A673 (cell line): ENCODE results near the gene ME3. TPM values are rescaled to one million over a fixed set of nuclear protein-coding genes. Genes with fewer than 3 reads are reported as not detected.

ENCODE experiments used
- BruUV-seq: library from RNA; stranded (reverse); fragments of 400-500 nt; replicated peaks from 2 replicates; lab custom pipeline; 2021; lab: Mats Ljungman, UMichigan
- CTCF ChIA-PET: fragments of 300-600 bp; sonication (Branson Sonifier 250); formaldehyde crosslinking; loops from one replicate; lab custom pipeline; 2022; ENCODE audit warnings: antibody characterized with exemption; lab: Charles Lee
- POLR2A ChIA-PET: fragments of 300-600 bp; sonication (Branson Sonifier 250); formaldehyde crosslinking; loops from one replicate; lab custom pipeline; 2022; ENCODE audit warnings: antibody characterized with exemption; ENCODE audit not compliant: low non-redundant PET; lab: Charles Lee
- DNase-seq: peaks from one replicate; pipeline ENCODE4 v3.0.0-alpha.2; 2015; ENCODE audit warnings: low spot score
- H3K27ac ChIP-seq: fragments of 200-600 bp; sonication (generic); 2 replicates; pipeline ENCODE4 v1.5.1; 2016; ENCODE audit warnings: mixed run types, low read depth, mild to moderate bottlenecking, mixed read lengths, antibody characterized with exemption, low read length; ENCODE audit not compliant: poor library complexity, severe bottlenecking
- H3K27me3 ChIP-seq: fragments of 200-600 bp; sonication (generic); replicated peaks from 2 replicates; pipeline ENCODE4 v1.6.1; 2017; ENCODE audit warnings: mixed run types, low read depth, mild to moderate bottlenecking, mixed read lengths, antibody characterized with exemption, low read length; ENCODE audit not compliant: insufficient read depth, poor library complexity
- H3K36me3 ChIP-seq: fragments of 200-600 bp; sonication (generic); 2 replicates; pipeline ENCODE4 v1.6.1; 2016; ENCODE audit warnings: mixed run types, mild to moderate bottlenecking, mixed read lengths, antibody characterized with exemption, low read length; ENCODE audit not compliant: insufficient read depth, poor library complexity, severe bottlenecking
- H3K4me1 ChIP-seq: fragments of 200-600 bp; sonication (generic); 2 replicates; pipeline ENCODE4 v1.6.1; 2017; ENCODE audit warnings: mixed run types, mild to moderate bottlenecking, mixed read lengths, antibody characterized with exemption, low read length; ENCODE audit not compliant: insufficient read depth, poor library complexity, severe bottlenecking
- H3K4me3 ChIP-seq: fragments of 200-600 bp; sonication (generic); 2 replicates; pipeline ENCODE4 v1.5.1; 2016; ENCODE audit warnings: low read depth, mixed run types, mild to moderate bottlenecking, mixed read lengths, low read length; ENCODE audit not compliant: poor library complexity, severe bottlenecking
- H3K9me3 ChIP-seq: fragments of 200-600 bp; sonication (generic); 2 replicates; pipeline ENCODE4 v1.6.1; 2016; ENCODE audit warnings: mixed run types, low read depth, mild to moderate bottlenecking, mixed read lengths, antibody characterized with exemption, low read length; ENCODE audit not compliant: poor library complexity, severe bottlenecking
- EZH2 ChIP-seq: fragments of 200-600 bp; sonication (generic); IDR thresholded peaks from 2 replicates; pipeline ENCODE4 v1.6.1; 2017; ENCODE audit warnings: borderline replicate concordance, low read depth, mild to moderate bottlenecking, mixed read lengths, antibody characterized with exemption, low read length; ENCODE audit not compliant: poor library complexity, severe bottlenecking
- intact Hi-C: fragments of 100-400 bp; cut with micrococcal nuclease; formaldehyde crosslinking; loops from one replicate; pipeline ENCODE4 v1.10.0; 2022; ENCODE audit not compliant: unreplicated experiment
- total RNA-seq: library from RNA; stranded (reverse); gene quantifications from 2 replicates; pipeline ENCODE4 v1.2.3, GENCODE V29; 2021
- TF ChIP-seq, protein P1 (sequence below): fragments of 300-800, 200-600 bp; sonication (generic); conservative IDR thresholded peaks from 2 replicates; pipeline ENCODE4 v1.5.1; 2017; ENCODE audit warnings: low read depth, mild to moderate bottlenecking, antibody characterized with exemption, low read length, moderate library complexity, mixed read lengths

Gene ME3
- total RNA-seq, 1 experiment from 2014 or later = 7.6 TPM

DNA sequence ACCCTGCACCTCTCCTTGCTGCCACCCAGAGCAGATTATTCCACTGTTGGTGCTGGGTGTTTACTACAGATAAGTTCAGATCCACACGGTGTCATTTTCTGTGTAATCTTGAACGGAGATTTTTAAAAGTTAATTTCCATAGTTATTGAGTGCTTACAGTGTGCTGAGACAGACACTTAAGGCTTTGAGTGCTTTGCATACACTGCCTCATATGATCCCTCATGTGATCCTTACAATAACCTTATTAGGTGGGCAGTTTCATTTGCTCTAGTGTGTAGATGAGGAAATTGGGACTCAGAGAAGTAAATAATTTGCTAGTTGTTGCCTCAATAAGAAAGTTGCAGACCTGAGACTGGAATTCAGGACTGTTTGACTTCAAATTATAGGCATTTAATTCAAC lies 32.3 kb upstream of the ME3 start:
- Histone ChIP-seq H3K27me3 (no peaks in the 10 kb centered on the region), H3K4me3 (no peak overlapping the region), H3K36me3 (no peaks in the 10 kb centered on the region), H3K9me3 (no peaks in the 10 kb centered on the region), H3K27ac (no peak overlapping the region), H3K4me1 (peaks cover 7% of the 10 kb centered on the region)
- intact Hi-C loops = no loop called here
- DNase-seq = no peak
- POLR2A ChIA-PET = no interaction called here
- CTCF ChIA-PET = no interaction called here
- BruUV-seq = no TSS peak
- TF ChIP-seq, protein P1, sequence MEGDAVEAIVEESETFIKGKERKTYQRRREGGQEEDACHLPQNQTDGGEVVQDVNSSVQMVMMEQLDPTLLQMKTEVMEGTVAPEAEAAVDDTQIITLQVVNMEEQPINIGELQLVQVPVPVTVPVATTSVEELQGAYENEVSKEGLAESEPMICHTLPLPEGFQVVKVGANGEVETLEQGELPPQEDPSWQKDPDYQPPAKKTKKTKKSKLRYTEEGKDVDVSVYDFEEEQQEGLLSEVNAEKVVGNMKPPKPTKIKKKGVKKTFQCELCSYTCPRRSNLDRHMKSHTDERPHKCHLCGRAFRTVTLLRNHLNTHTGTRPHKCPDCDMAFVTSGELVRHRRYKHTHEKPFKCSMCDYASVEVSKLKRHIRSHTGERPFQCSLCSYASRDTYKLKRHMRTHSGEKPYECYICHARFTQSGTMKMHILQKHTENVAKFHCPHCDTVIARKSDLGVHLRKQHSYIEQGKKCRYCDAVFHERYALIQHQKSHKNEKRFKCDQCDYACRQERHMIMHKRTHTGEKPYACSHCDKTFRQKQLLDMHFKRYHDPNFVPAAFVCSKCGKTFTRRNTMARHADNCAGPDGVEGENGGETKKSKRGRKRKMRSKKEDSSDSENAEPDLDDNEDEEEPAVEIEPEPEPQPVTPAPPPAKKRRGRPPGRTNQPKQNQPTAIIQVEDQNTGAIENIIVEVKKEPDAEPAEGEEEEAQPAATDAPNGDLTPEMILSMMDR = no peak
- TF ChIP-seq EZH2 = no peak

DNA sequence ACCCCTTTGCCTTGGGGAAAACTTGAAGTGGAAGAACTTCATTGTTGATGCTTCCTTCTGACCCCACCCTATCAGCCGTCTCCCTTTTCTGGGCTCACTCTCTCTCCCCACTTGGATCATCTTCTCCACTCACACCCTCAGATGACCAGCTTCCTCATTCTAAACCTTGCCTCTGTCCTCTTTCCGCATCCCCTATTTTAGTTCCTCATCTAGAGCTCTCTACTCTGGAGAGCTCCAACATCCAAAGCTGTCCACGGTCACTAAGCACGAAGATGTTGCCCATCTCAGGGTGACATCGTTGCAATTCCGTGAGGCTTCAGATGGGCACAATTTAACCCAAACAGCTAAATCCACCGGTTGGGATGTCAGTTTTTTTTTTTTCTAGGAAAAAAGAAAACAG lies 31.6 kb upstream of the ME3 start:
- Histone ChIP-seq H3K27me3 (no peaks in the 10 kb centered on the region), H3K9me3 (no peaks in the 10 kb centered on the region), H3K27ac (no peak overlapping the region), H3K4me1 (peaks cover 14% of the 10 kb centered on the region), H3K4me3 (no peak overlapping the region), H3K36me3 (no peaks in the 10 kb centered on the region)
- intact Hi-C loops = no loop called here
- no peak for DNase-seq
- CTCF ChIA-PET = no interaction called here
- POLR2A ChIA-PET = no interaction called here
- no TSS peak for BruUV-seq
- TF ChIP-seq, protein P1 = no peak
- no peak for TF ChIP-seq EZH2

DNA sequence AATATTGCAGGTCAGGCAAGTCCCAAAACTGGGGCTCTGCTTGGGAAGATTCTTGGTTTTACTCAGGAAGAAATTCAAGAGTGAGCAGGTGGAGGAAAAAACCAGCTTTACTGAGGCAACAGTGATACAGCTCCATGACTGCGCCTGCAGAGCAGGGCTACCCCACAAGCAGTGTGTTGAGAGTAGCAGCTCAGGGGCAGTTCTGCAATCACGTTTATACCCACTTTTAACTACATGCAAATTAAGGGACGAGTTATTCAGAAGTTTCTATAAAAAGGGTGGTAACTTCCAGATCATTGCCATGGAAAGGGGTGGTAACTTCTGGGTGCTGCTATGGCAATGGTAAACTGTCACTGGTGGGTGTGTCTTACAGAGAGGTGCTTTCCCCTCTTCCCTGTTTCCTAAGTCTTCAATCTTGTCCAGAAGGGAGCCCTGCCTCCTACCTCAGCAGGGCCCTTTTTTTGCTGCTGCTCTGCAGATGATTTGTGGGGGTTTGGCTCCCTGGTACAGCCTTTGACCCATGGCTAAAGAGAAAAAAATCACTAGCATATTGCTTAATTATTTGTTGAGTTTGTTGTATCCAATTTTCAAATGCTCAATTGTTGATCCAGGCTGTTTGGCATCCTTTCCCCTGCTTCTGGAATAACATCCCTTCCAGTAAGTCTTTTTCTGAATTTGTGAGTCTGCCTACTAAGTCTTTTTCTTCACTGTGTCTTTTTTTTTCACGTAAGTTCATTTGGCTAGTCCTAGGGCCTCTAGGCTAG lies 30.0 kb upstream of the ME3 start:
- TF ChIP-seq EZH2 = no peak
- TF ChIP-seq, protein P1 = no peak
- no peak for DNase-seq
- H3K4me3 ChIP-seq = no peak overlapping the region
- no peaks in the 10 kb centered on the region for H3K9me3 ChIP-seq
- CTCF ChIA-PET = no interaction called here
- peaks cover 19% of the 10 kb centered on the region for H3K4me1 ChIP-seq
- BruUV-seq = no TSS peak
- no peaks in the 10 kb centered on the region for H3K36me3 ChIP-seq
- no peak overlapping the region for H3K27ac ChIP-seq
- intact Hi-C loops = no loop called here
- POLR2A ChIA-PET = no interaction called here
- H3K27me3 ChIP-seq = no peaks in the 10 kb centered on the region
